K562 (cell line): ENCODE data around the gene CTIF. TPM values are rescaled to one million over a fixed set of nuclear protein-coding genes. Genes with fewer than 3 reads are reported as not detected.
A peak's percentile ranks its signal among the peaks of the same experiment; 100 is the strongest.

Source experiments
- ATAC-seq: fragments of 200-7000 bp; cut with Tn5 transposase; 3 replicates; pipeline ENCODE4 v1.9.1; 2020; ENCODE audit warnings: moderate library complexity
- BruUV-seq: library from RNA; stranded (reverse); fragments of 400-500 nt; replicated peaks from 2 replicates; lab custom pipeline; 2021; lab: Mats Ljungman, UMichigan
- CTCF ChIA-PET: fragments of 300-600 bp; formaldehyde crosslinking; extraction: SDS; loops from one replicate; lab custom pipeline; 2021; ENCODE audit warnings: low intra/inter-chr PET ratio; lab: Yijun Ruan, JAX
- POLR2A ChIA-PET: fragments of 300-600, 350-650 bp; sonication (Branson Sonifier 250); formaldehyde crosslinking; extraction: SDS; loops from one replicate; lab custom pipeline; 2021; ENCODE audit warnings: antibody characterized with exemption, inconsistent platforms; lab: Yijun Ruan, JAX
- DNase-seq, 4 experiments: peaks; one replicate each; pipeline versions ENCODE4 v3.0.0 to v3.0.0-alpha.2; 2011 to 2018; ENCODE audit warnings: low spot score in 3 of 4, mixed read lengths in 3 of 4; ENCODE audit errors: extremely low read depth in 1 of 4
- FAIRE-seq: peaks from 2 replicates; lab custom pipeline; 2011; peaks lifted over from hg19 to GRCh38; lab: Jason Lieb, UNC
- H2AFZ ChIP-seq: 2 replicates; pipeline ENCODE4 v1.6.0; 2011; ENCODE audit warnings: low read depth, low read length, control low read depth, inconsistent platforms
- H3K27ac ChIP-seq: fragments of 200-600 bp; 3 replicates; pipeline ENCODE4 v1.8.0; 2011; ENCODE audit warnings: low read depth, mild to moderate bottlenecking, control low read depth, inconsistent platforms, low read length, moderate library complexity, mixed read lengths; ENCODE audit errors: extremely low read depth
- H3K27me3 ChIP-seq, 2 experiments: fragments of 300-600 bp in 1 of 2; 2 replicates in 1 of 2; 3 replicates in 1 of 2; pipeline versions ENCODE4 v1.6.0 to v1.8.0; 2011; ENCODE audit warnings: inconsistent platforms in 2 of 2, low read length in 2 of 2, mild to moderate bottlenecking in 1 of 2, mixed read lengths in 1 of 2, moderate library complexity in 1 of 2; ENCODE audit not compliant: control insufficient read depth in 2 of 2, insufficient read depth in 2 of 2
- H3K36me3 ChIP-seq: fragments of 300-600 bp; 3 replicates; pipeline ENCODE4 v1.8.0; 2011; ENCODE audit warnings: mild to moderate bottlenecking, low read length, inconsistent platforms; ENCODE audit not compliant: control insufficient read depth, insufficient read depth
- H3K4me1 ChIP-seq, 2 experiments: fragments of 200-600 bp in 1 of 2; replicated peaks in 1 of 2; 2 replicates in 1 of 2; 3 replicates in 1 of 2; pipeline versions ENCODE4 v1.5.1 to v1.8.0; 2011; ENCODE audit warnings: inconsistent platforms in 2 of 2, low read length in 2 of 2, mild to moderate bottlenecking in 1 of 2, mixed read lengths in 1 of 2, moderate library complexity in 1 of 2; ENCODE audit not compliant: control insufficient read depth in 2 of 2, insufficient read depth in 2 of 2
- H3K4me2 ChIP-seq: 2 replicates; pipeline ENCODE4 v1.6.1; 2011; ENCODE audit warnings: low read length, control low read depth, inconsistent platforms, mixed read lengths; ENCODE audit not compliant: insufficient read depth
- H3K4me3 ChIP-seq: fragments of 200-600 bp; sonication (generic), shearing (Covaris generic); 2 replicates; pipeline ENCODE4 v1.5.1; 2016; ENCODE audit warnings: control low read depth, inconsistent platforms
- H3K79me2 ChIP-seq: fragments of 200-600 bp; 3 replicates; pipeline ENCODE4 v1.8.0; 2011; ENCODE audit warnings: low read length, inconsistent platforms; ENCODE audit not compliant: control insufficient read depth, insufficient read depth
- H3K9ac ChIP-seq, 2 experiments: 2 replicates each; pipeline versions ENCODE4 v1.6.0 to v1.6.1; 2011; ENCODE audit warnings: low read depth in 2 of 2, low read length in 2 of 2, control low read depth in 1 of 2, inconsistent platforms in 1 of 2, mild to moderate bottlenecking in 1 of 2, mixed read lengths in 1 of 2; ENCODE audit not compliant: insufficient read depth in 1 of 2
- H3K9me1 ChIP-seq: one replicate; pipeline ENCODE4 v1.6.0; 2011; ENCODE audit warnings: inconsistent platforms, mild to moderate bottlenecking, low read length, moderate library complexity; ENCODE audit not compliant: control insufficient read depth, insufficient read depth
- H3K9me3 ChIP-seq: replicated peaks from 2 replicates; pipeline ENCODE4 v1.5.1; 2011; ENCODE audit warnings: low read depth, low read length, inconsistent platforms; ENCODE audit not compliant: control insufficient read depth, insufficient read depth
- H4K20me1 ChIP-seq: replicated peaks from 2 replicates; pipeline ENCODE4 v1.6.1; 2011; ENCODE audit warnings: low read length, inconsistent platforms, mixed read lengths; ENCODE audit not compliant: control insufficient read depth, insufficient read depth
- ATF1 ChIP-seq, 2 experiments: fragments of 450-650 bp in 1 of 2; IDR thresholded peaks; 2 replicates each; pipeline ENCODE4 v1.6.1; 2016; ENCODE audit warnings: missing compliant biosample characterization in 1 of 2, missing genetic modification characterization in 1 of 2
- CEBPG ChIP-seq, 3 experiments: fragments of 200-800 bp in 1 of 3; sonication (Bioruptor generic) in 1 of 3; sonication (generic) in 1 of 3; formaldehyde crosslinking in 1 of 3; IDR thresholded peaks in 2 of 3; conservative IDR thresholded peaks in 1 of 3; 2 replicates each; pipeline versions ENCODE4 v1.6.1 to v1.8.0; 2016 to 2022; ENCODE audit warnings: missing compliant biosample characterization in 2 of 3, missing genetic modification characterization in 2 of 3, mild to moderate bottlenecking in 1 of 3, missing genetic modification reagents in 1 of 3
- CTBP1 ChIP-seq: fragments of 450-650 bp; IDR thresholded peaks from 2 replicates; pipeline ENCODE4 v1.6.1; 2016; ENCODE audit warnings: borderline replicate concordance
- KLF6 ChIP-seq: fragments of 250-450 bp; sonication (Bioruptor Pico); IDR thresholded peaks from 2 replicates; pipeline ENCODE4 v1.4.0; 2020; ENCODE audit warnings: mild to moderate bottlenecking, moderate library complexity, borderline replicate concordance
- NFYB ChIP-seq: IDR thresholded peaks from 2 replicates; pipeline ENCODE4 v1.6.1; 2011; ENCODE audit warnings: mild to moderate bottlenecking, moderate library complexity; ENCODE audit not compliant: insufficient read length; ENCODE audit errors: extremely low read depth
- RAD21 ChIP-seq, 2 experiments: fragments of 250-450 bp in 1 of 2; fragments of 450-650 bp in 1 of 2; sonication (Bioruptor Pico) in 1 of 2; formaldehyde crosslinking in 1 of 2; IDR thresholded peaks in 1 of 2; conservative IDR thresholded peaks in 1 of 2; 2 replicates each; pipeline versions ENCODE4 v1.4.0 to v1.8.0; 2020 to 2022; ENCODE audit warnings: mild to moderate bottlenecking in 2 of 2, moderate library complexity in 1 of 2
- SLC30A9 ChIP-seq: fragments of 250-450 bp; sonication (Bioruptor Pico); IDR thresholded peaks from 2 replicates; pipeline ENCODE4 v1.8.0; 2022; ENCODE audit warnings: mild to moderate bottlenecking, moderate library complexity
- SMAD2 ChIP-seq: fragments of 150-350 bp; IDR thresholded peaks from 2 replicates; pipeline ENCODE4 v1.6.1; 2014; ENCODE audit warnings: low read depth, mild to moderate bottlenecking, low read length
- STAG1 ChIP-seq: sonication (generic); formaldehyde crosslinking; IDR thresholded peaks from 2 replicates; pipeline ENCODE4 v1.5.0; 2020; ENCODE audit warnings: missing genetic modification reagents, borderline replicate concordance
- TCF3 ChIP-seq: sonication (generic); formaldehyde crosslinking; IDR thresholded peaks from 2 replicates; pipeline ENCODE4 v1.4.0; 2020; ENCODE audit warnings: mild to moderate bottlenecking, missing genetic modification reagents
- ZFPM2 ChIP-seq: fragments of 250-450 bp; sonication (Bioruptor Pico); IDR thresholded peaks from 2 replicates; pipeline ENCODE4 v1.5.1; 2022; ENCODE audit warnings: mild to moderate bottlenecking
- ZKSCAN1 ChIP-seq: fragments of 150-350 bp; IDR thresholded peaks from 2 replicates; pipeline ENCODE4 v1.6.1; 2016; ENCODE audit warnings: low read depth, low read length
- WGBS: fragments of 100-300 bp; shearing (Covaris generic); methylation state at CpG from one replicate; pipeline ENCODE4 v1.1.6; 2016; ENCODE audit warnings: low coverage, mixed read lengths; ENCODE audit not compliant: insufficient coverage; ENCODE audit errors: missing lambda C conversion rate; 5-methylcytosine and 5-hydroxymethylcytosine counted together
- in situ Hi-C: fragments of 300-500 bp; cut with MboI; formaldehyde crosslinking; loops from 4 replicates; pipeline ENCODE4 v1.15.0; 2018; ENCODE audit warnings: inconsistent platforms, mixed read lengths
- intact Hi-C: fragments of 100-400 bp; cut with micrococcal nuclease; formaldehyde crosslinking; loops from 2 replicates; pipeline ENCODE4 v1.14.2; 2022
- polyA plus RNA-seq, 8 experiments: library from polyadenylated mRNA; depleted of rRNA in 4 of 8; stranded (reverse) in 5 of 8; unstranded in 3 of 8; fragments of >200 nt; fragmentation: Nextera tagmentation in 2 of 8; fragmentation: Illumina TruSeq in 1 of 8; extraction: Ambion mirVana in 2 of 8; extraction: Trizol in 1 of 8; gene quantifications; 2 replicates each; pipeline versions ENCODE4 v1.2.1 to v1.2.3, GENCODE V29; 2011 to 2014; ENCODE audit warnings: inconsistent platforms in 1 of 8, missing spikeins in 1 of 8
- total RNA-seq, 7 experiments: library from RNA; depleted of rRNA in 6 of 7; stranded (reverse); fragments of >200 nt in 6 of 7; fragmentation: Illumina TruSeq in 2 of 7; extraction: Trizol in 2 of 7; gene quantifications; 2 replicates each; pipeline versions ENCODE4 v1.2.1 to v1.2.3, GENCODE V29; 2011 to 2021; ENCODE audit warnings: low replicate concordance in 1 of 7
- TF ChIP-seq, protein P1 (sequence below): sonication (generic); formaldehyde crosslinking; IDR thresholded peaks from 2 replicates; pipeline ENCODE4 v1.8.0; 2022; ENCODE audit warnings: missing genetic modification reagents, mild to moderate bottlenecking, moderate library complexity, borderline replicate concordance
- TF ChIP-seq, protein P2 (sequence below): fragments of 250-450 bp; sonication (Bioruptor Pico); IDR thresholded peaks from 2 replicates; pipeline ENCODE4 v1.5.0; 2020; ENCODE audit warnings: mild to moderate bottlenecking, borderline replicate concordance
- TF ChIP-seq, protein P3 (sequence below): fragments of 200-400 bp; formaldehyde crosslinking; IDR thresholded peaks from 2 replicates; pipeline ENCODE4 v1.6.1; 2017; ENCODE audit warnings: mild to moderate bottlenecking, low read depth, low read length, moderate library complexity

Gene CTIF
- total and polyA plus RNA-seq, 9 of the 15 experiments (the other 6 are each of a cell fraction or from before 2014, with no cell fraction given), result 0.17 to 11.5 (median 2.2) TPM

DNA sequence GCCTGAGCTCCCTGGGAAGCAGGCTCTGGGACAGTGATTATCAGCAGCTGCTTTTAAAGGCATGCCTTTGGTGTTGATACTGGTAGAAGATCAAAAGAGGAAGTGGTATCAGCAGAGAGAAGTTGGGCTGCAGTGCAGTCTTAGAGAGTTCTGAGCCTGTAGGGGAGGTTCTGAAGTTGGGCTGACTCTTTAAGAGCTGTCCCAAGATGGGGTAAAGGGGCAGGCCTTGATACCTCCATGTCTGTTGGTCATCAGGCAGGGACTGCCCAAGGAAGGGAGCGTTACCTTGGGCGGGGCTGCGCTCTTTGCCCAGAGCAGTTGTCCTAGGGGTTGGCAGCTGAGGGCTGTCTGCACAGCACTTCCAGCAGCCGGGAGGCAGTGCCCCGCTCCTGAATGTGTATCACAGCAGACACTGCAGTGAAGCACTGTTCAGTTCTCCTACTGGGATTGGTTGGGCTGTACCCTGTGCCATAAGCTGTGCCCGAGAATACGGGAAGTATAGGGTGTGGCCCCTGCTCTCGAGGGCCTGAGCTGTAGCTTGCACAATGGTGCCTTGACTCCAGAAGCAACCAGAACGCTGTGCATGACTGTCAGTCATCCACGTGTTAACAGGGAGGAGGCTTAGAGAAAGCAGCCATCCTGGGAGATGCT lies 177.0 kb downstream of the CTIF start:
- ChIA-PET POLR2A (interaction anchor here (0.6 to 0.7 kb wide), 2 partner anchors 74 to 463 kb away, joined by 3 to 4 read pairs; no protein-coding TSS in a partner anchor), CTCF (no interaction called here)
- Histone ChIP-seq H3K27me3 (no peaks in the 10 kb centered on the region), H2AFZ (no peak overlapping the region), H3K9me3 (no peaks in the 10 kb centered on the region), H3K36me3 (no peaks in the 10 kb centered on the region), H3K27ac (no peak overlapping the region), H3K4me2 (no peak overlapping the region), H3K9ac (no peak overlapping the region), H3K4me3 (no peak overlapping the region), H3K4me1 (peaks cover 11 to 24% of the 10 kb centered on the region in 2 experiments), H3K79me2 (no peaks in the 10 kb centered on the region), H4K20me1 (0 out of 2 replicates have a peak, but pooled peaks cover 4% of the 10 kb centered on the region), H3K9me1 (peaks cover 4% of the 10 kb centered on the region)
- DNase-seq, result no peak
- ATAC-seq, result peak; percentile 25; the same call in 1 of the 3 replicates
- WGBS, result 38% methylated on average over 7 of the region's 10 CpGs
- no TSS peak for BruUV-seq
- intact Hi-C loops, result no loop called here
- in situ Hi-C loops, result no loop called here
- FAIRE-seq, result no peak
- TF ChIP-seq, protein P1, sequence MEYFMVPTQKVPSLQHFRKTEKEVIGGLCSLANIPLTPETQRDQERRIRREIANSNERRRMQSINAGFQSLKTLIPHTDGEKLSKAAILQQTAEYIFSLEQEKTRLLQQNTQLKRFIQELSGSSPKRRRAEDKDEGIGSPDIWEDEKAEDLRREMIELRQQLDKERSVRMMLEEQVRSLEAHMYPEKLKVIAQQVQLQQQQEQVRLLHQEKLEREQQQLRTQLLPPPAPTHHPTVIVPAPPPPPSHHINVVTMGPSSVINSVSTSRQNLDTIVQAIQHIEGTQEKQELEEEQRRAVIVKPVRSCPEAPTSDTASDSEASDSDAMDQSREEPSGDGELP (CRISPR knock-in tag), result no peak
- TF ChIP-seq ATF1 (CRISPR knock-in tag; IDR thresholded peaks at IDR 0.05), result no peak
- no peak for TF ChIP-seq ATF1 (tag; IDR thresholded peaks at IDR 0.05)
- TF ChIP-seq ZKSCAN1, result no peak
- TF ChIP-seq NFYB, result no peak
- TF ChIP-seq SMAD2, result no peak
- no peak for TF ChIP-seq TCF3 (CRISPR knock-in tag)
- TF ChIP-seq STAG1 (CRISPR knock-in tag), result 0 out of 2 replicates have a peak, but pooled peaks have one; percentile 4
- TF ChIP-seq ZFPM2 (CRISPR knock-in tag), result no peak
- no peak for TF ChIP-seq SLC30A9 (CRISPR knock-in tag)
- TF ChIP-seq KLF6, result no peak
- no peak for TF ChIP-seq CEBPG (CRISPR knock-in tag; IDR thresholded peaks at IDR 0.05)
- TF ChIP-seq CEBPG (tag; conservative IDR thresholded peaks at IDR 0.05 in 1 of 2, IDR thresholded peaks at IDR 0.05 in 1 of 2), result no peak
- TF ChIP-seq, protein P2, sequence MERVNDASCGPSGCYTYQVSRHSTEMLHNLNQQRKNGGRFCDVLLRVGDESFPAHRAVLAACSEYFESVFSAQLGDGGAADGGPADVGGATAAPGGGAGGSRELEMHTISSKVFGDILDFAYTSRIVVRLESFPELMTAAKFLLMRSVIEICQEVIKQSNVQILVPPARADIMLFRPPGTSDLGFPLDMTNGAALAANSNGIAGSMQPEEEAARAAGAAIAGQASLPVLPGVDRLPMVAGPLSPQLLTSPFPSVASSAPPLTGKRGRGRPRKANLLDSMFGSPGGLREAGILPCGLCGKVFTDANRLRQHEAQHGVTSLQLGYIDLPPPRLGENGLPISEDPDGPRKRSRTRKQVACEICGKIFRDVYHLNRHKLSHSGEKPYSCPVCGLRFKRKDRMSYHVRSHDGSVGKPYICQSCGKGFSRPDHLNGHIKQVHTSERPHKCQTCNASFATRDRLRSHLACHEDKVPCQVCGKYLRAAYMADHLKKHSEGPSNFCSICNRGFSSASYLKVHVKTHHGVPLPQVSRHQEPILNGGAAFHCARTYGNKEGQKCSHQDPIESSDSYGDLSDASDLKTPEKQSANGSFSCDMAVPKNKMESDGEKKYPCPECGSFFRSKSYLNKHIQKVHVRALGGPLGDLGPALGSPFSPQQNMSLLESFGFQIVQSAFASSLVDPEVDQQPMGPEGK, result no peak
- TF ChIP-seq RAD21 (CRISPR knock-in tag; conservative IDR thresholded peaks at IDR 0.05 in 1 of 2, IDR thresholded peaks at IDR 0.05 in 1 of 2), result peak in 1 of 2 experiments; percentile 6; a peak in 1 of 4 replicates
- TF ChIP-seq, protein P3, sequence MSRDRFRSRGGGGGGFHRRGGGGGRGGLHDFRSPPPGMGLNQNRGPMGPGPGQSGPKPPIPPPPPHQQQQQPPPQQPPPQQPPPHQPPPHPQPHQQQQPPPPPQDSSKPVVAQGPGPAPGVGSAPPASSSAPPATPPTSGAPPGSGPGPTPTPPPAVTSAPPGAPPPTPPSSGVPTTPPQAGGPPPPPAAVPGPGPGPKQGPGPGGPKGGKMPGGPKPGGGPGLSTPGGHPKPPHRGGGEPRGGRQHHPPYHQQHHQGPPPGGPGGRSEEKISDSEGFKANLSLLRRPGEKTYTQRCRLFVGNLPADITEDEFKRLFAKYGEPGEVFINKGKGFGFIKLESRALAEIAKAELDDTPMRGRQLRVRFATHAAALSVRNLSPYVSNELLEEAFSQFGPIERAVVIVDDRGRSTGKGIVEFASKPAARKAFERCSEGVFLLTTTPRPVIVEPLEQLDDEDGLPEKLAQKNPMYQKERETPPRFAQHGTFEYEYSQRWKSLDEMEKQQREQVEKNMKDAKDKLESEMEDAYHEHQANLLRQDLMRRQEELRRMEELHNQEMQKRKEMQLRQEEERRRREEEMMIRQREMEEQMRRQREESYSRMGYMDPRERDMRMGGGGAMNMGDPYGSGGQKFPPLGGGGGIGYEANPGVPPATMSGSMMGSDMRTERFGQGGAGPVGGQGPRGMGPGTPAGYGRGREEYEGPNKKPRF, result no peak
- peak; percentile 19; the same call in 1 of the 2 replicates for TF ChIP-seq CTBP1
